Measurements from ENCODE around the gene GALNT9.

- TF ChIP-seq, protein P1, sequence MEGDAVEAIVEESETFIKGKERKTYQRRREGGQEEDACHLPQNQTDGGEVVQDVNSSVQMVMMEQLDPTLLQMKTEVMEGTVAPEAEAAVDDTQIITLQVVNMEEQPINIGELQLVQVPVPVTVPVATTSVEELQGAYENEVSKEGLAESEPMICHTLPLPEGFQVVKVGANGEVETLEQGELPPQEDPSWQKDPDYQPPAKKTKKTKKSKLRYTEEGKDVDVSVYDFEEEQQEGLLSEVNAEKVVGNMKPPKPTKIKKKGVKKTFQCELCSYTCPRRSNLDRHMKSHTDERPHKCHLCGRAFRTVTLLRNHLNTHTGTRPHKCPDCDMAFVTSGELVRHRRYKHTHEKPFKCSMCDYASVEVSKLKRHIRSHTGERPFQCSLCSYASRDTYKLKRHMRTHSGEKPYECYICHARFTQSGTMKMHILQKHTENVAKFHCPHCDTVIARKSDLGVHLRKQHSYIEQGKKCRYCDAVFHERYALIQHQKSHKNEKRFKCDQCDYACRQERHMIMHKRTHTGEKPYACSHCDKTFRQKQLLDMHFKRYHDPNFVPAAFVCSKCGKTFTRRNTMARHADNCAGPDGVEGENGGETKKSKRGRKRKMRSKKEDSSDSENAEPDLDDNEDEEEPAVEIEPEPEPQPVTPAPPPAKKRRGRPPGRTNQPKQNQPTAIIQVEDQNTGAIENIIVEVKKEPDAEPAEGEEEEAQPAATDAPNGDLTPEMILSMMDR (IDR thresholded peaks at IDR 0.05; ENCODE audit: borderline replicate concordance, extremely low read depth, low read length, poor library complexity, severe bottlenecking) = no peak
- no peak for TF ChIP-seq EZH2 (IDR thresholded peaks at IDR 0.05; ENCODE audit: borderline replicate concordance, low read depth, low read length, severe bottlenecking)
Measured at GRCh38 chr12:132362996-132363660, 33.7 kb upstream of the GALNT9 start.

Data from DND-41 (cell line).